Measurements from ENCODE around the gene ATP1B1.

Gene ATP1B1

DNA sequence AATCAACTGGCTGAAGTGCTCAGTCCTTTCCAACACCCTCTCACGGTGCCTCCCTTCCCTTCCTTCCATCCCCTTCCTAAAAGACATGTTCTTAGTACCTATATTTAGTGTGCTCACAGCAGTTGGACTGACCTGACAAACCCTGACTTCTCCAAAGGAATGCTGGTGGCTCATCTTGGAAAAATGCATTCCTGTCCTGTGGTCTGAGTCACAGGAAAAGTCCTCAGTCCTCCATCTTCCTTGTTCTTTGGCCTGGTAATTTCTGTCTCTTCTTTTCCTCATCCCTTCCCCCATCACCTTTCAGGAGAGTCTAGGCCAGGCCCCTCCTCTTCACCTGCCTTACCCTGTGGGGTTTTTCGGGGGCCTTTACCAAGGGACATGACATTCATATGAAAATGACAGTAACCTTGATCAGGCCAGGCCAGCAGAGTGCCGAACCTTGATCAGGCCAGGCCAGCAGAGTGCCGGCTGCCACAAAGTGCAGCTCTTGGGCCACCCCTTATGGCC lies 7.2 kb downstream of the ATP1B1 start:
- H3K4me3 ChIP-seq (ENCODE audit: low read depth, low read length), result no peak overlapping the region
- TF ChIP-seq CTCF (IDR thresholded peaks at IDR 0.05; ENCODE audit: low read depth, low read length), result no peak

- TF ChIP-seq CTCF (IDR thresholded peaks at IDR 0.05; ENCODE audit: low read depth, low read length), result no peak
- 0 out of 2 replicates have a peak overlapping the region, but pooled peaks have one; percentile 2 for H3K4me3 ChIP-seq (ENCODE audit: low read depth, low read length)
Observed at GRCh38 chr1:169115891-169116585, 9.5 kb downstream of the ATP1B1 start.

DNA sequence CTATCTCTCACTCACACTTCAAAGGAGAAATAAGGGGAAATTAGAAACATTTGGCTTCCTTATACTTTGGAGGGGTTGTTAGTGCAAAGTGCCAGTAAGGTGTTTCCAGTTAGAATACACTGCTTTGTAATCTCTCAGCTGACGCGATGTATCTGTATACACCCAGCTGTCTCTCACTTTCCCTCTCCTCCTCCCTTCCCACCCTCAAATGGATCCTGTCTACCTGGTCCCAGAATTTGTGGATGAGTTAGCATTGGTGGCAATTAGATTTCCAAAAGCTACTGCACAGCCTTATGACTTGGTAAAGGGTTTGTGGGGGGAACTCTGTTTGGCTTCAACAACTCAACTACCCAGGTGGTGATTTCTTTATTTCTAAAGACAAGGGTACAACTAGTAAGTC lies 10.5 kb downstream of the ATP1B1 start:
- H3K4me3 ChIP-seq (ENCODE audit: low read depth, low read length), result no peak overlapping the region
- TF ChIP-seq CTCF (IDR thresholded peaks at IDR 0.05; ENCODE audit: low read depth, low read length), result no peak

DNA sequence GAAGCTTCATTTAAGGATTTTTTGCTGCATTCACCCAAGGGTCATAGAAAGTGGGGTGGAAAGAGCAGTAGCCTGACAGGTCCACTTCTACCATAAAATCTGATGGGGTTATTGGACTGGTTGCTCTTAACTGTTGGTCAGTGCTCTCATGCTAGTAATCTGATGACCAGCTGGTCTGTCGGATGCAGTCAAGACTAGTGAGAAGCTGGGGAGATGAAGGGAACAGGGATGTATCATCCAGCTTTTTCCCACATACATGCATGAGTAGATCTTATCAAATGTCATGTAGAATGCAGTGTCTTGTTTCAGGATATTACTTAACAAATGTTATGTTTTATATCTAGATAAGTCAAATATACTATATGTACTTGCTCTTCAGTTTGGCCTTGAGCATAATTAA lies 11.1 kb downstream of the ATP1B1 start:
- no peak for TF ChIP-seq CTCF (IDR thresholded peaks at IDR 0.05; ENCODE audit: low read depth, low read length)
- no peak overlapping the region for H3K4me3 ChIP-seq (ENCODE audit: low read depth, low read length)

- TF ChIP-seq CTCF (IDR thresholded peaks at IDR 0.05; ENCODE audit: low read depth, low read length), result no peak
- H3K4me3 ChIP-seq (ENCODE audit: low read depth, low read length), result no peak overlapping the region
Observed at GRCh38 chr1:169118227-169118626, 11.7 kb downstream of the ATP1B1 start.

- TF ChIP-seq CTCF (IDR thresholded peaks at IDR 0.05; ENCODE audit: low read depth, low read length), result no peak
- no peak overlapping the region for H3K4me3 ChIP-seq (ENCODE audit: low read depth, low read length)
Observed at GRCh38 chr1:169119405-169119804, 12.9 kb downstream of the ATP1B1 start.

GRCh38 chr1:169120066-169120465 lies 13.6 kb downstream of the ATP1B1 start:
- no peak overlapping the region for H3K4me3 ChIP-seq (ENCODE audit: low read depth, low read length)
- no peak for TF ChIP-seq CTCF (IDR thresholded peaks at IDR 0.05; ENCODE audit: low read depth, low read length)

All from WI38 (cell line).